Measurements from ENCODE around the gene ZNF672. TPM values are rescaled to one million over a fixed set of nuclear protein-coding genes. Genes with fewer than 3 reads are reported as not detected.

The ZNF672 gene
- total and polyA plus RNA-seq, 2 of the 4 experiments (the other 2 are of a cell fraction), result 6.6 to 12.6 TPM

DNA sequence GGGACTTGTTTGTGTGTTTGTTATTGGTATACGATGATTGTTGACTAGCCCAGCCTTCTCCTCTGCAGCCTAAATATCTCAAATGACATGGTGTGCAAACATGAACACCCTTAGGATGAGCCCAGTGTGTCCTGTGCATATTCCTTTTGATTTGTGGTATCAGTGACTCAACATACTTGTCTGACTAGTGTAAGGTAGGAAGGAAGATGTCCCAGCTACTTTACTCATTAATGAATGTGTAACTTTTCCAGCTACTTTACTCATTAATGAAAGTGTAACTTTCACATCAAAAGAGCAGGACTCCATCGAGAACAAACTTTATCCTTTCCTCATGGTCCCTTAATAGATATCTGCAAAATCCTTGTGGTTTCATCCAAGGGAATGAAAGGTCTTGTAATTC is 23.6 kb downstream of the ZNF672 start:
- Histone ChIP-seq H3K9me3 (ENCODE audit: control insufficient read depth, insufficient read depth, low read length) (no peaks in the 10 kb centered on the region), H4K91ac (ENCODE audit: insufficient read depth, low read depth, low read length) (no peak overlapping the region), H3K27ac (ENCODE audit: insufficient read depth, low read length) (no peak overlapping the region), H3K4ac (ENCODE audit: low read depth, low read length) (no peak overlapping the region), H2AK5ac (ENCODE audit: low read depth, low read length) (no peak overlapping the region), H3K9ac (ENCODE audit: low read depth, low read length) (no peak overlapping the region), H3K79me1 (ENCODE audit: low read depth in 1 of 2, low read length in 2 of 2) (peaks cover 12 to 19% of the 10 kb centered on the region in 2 experiments; a peak in 3 of 4 replicates), H2BK120ac (ENCODE audit: low read depth, low read length) (no peak overlapping the region), H3K18ac (ENCODE audit: low read depth, low read length) (no peak overlapping the region), H3K14ac (replicated peaks; ENCODE audit: low read depth, low read length) (no peak overlapping the region), H3K27me3 (ENCODE audit: control insufficient read depth, insufficient read depth, low read length) (no peaks in the 10 kb centered on the region), H4K20me1 (ENCODE audit: insufficient read depth, low read length) (no peaks in the 10 kb centered on the region), H2AK9ac (replicated peaks; ENCODE audit: low read depth, low read length, poor library complexity) (no peak overlapping the region), H3K9me1 (ENCODE audit: insufficient read depth, low read length) (peaks cover 15% of the 10 kb centered on the region; the same call in 1 of the 2 replicates), H3K23ac (ENCODE audit: low read depth, low read length) (0 out of 2 replicates have a peak overlapping the region, but pooled peaks have one; percentile 19), H2BK15ac (ENCODE audit: low read depth, low read length) (no peak overlapping the region), H3K4me2 (ENCODE audit: low read depth, low read length) (no peak overlapping the region), H4K5ac (ENCODE audit: low read depth, low read length) (no peak overlapping the region), H3K4me1 (ENCODE audit: control insufficient read depth, insufficient read depth, low read length) (peaks cover 18% of the 10 kb centered on the region), H2AFZ (replicated peaks; ENCODE audit: low read length, poor library complexity) (no peak overlapping the region), H2BK20ac (ENCODE audit: low read depth, low read length) (no peak overlapping the region), H3K56ac (ENCODE audit: extremely low read depth, insufficient read depth, low read length) (no peak overlapping the region), H4K8ac (ENCODE audit: low read depth in 2 of 2, low read length in 2 of 2) (no peak overlapping the region), H3K4me3 (ENCODE audit: insufficient read depth, low read depth, low read length) (no peak overlapping the region), H3K36me3 (ENCODE audit: control insufficient read depth, insufficient read depth, low read length) (no peaks in the 10 kb centered on the region), H2BK5ac (ENCODE audit: low read depth, low read length, poor library complexity, severe bottlenecking) (no peak overlapping the region)
- BruUV-seq (replicated peaks), result no TSS peak
- ChIA-PET POLR2A (ENCODE audit: unreplicated experiment) (no interaction called here), CTCF (interaction anchor here (0.8 kb wide), 1 partner anchor 12 kb away, joined by 5 read pairs; no protein-coding TSS in a partner anchor)
- no CpG with 5 or more reads among the region's 2 CpGs for WGBS, 2 experiments (ENCODE audit: extremely low coverage in 2 of 2, insufficient read length in 1 of 2)
- no peak for ATAC-seq (ENCODE audit: low read depth)
- intact Hi-C loops (cut with micrococcal nuclease), result no loop called here
- no peak for DNase-seq
- TF ChIP-seq CEBPB (IDR thresholded peaks at IDR 0.05; ENCODE audit: low read depth, low read length), result no peak
- in situ Hi-C loops (cut with MboI; ENCODE audit: low sequenced_read_pairs), result no loop called here
- dilution Hi-C loops (cut with HindIII; ENCODE audit: low sequenced_read_pairs, unreplicated experiment), result no loop called here

Measured in IMR-90 (cell line).